OCI-LY1 (cell line): Measurements from ENCODE around the gene TNFSF13.

Source experiments
- H2AFZ ChIP-seq: fragments of 200-600 bp; sonication (generic), shearing (Covaris generic); 2 replicates; pipeline ENCODE4 v1.6.0; 2014; ENCODE audit warnings: antibody characterized with exemption, mild to moderate bottlenecking, low read length
- H3F3A ChIP-seq: fragments of 200-600 bp; sonication (generic), shearing (Covaris generic); 2 replicates; pipeline ENCODE4 v1.6.0; 2014; ENCODE audit warnings: mild to moderate bottlenecking, antibody characterized with exemption, low read length, moderate library complexity; ENCODE audit not compliant: insufficient read depth
- H3K27ac ChIP-seq: fragments of 200-600 bp; sonication (generic); 2 replicates; pipeline ENCODE4 v1.5.1; 2014; ENCODE audit warnings: low read length, mixed run types, mild to moderate bottlenecking, low read depth; ENCODE audit not compliant: poor library complexity, severe bottlenecking
- H3K27me3 ChIP-seq: fragments of 200-600 bp; sonication (generic); 2 replicates; pipeline ENCODE4 v1.6.0; 2014; ENCODE audit warnings: antibody characterized with exemption, mild to moderate bottlenecking, low read length, moderate library complexity; ENCODE audit not compliant: insufficient read depth
- H3K36me3 ChIP-seq: fragments of 200-600 bp; sonication (generic); 2 replicates; pipeline ENCODE4 v1.6.1; 2014; ENCODE audit warnings: mild to moderate bottlenecking, antibody characterized with exemption, low read length, moderate library complexity, mixed read lengths; ENCODE audit not compliant: insufficient read depth
- H3K4me1 ChIP-seq: fragments of 200-600 bp; sonication (generic); 2 replicates; pipeline ENCODE4 v1.5.1; 2014; ENCODE audit warnings: mild to moderate bottlenecking, low read length, moderate library complexity; ENCODE audit not compliant: insufficient read depth, severe bottlenecking
- H3K4me2 ChIP-seq: fragments of 200-600 bp; sonication (generic), shearing (Covaris generic); 2 replicates; pipeline ENCODE4 v1.6.1; 2014; ENCODE audit warnings: low read length
- H3K4me3 ChIP-seq: fragments of 200-600 bp; sonication (generic); 2 replicates; pipeline ENCODE4 v1.5.1; 2014; ENCODE audit warnings: low read length, low read depth, mild to moderate bottlenecking, mixed read lengths; ENCODE audit not compliant: poor library complexity, severe bottlenecking
- H3K79me2 ChIP-seq: fragments of 200-600 bp; shearing (Covaris generic); 2 replicates; pipeline ENCODE4 v1.6.1; 2016; ENCODE audit warnings: mixed run types, low read length, mixed read lengths; ENCODE audit not compliant: insufficient read depth
- H3K9ac ChIP-seq: fragments of 200-600 bp; sonication (generic), shearing (Covaris generic); 2 replicates; pipeline ENCODE4 v1.6.1; 2014; ENCODE audit warnings: mild to moderate bottlenecking, low read length, mixed read lengths
- H3K9me2 ChIP-seq: fragments of 200-600 bp; sonication (generic), shearing (Covaris generic); 2 replicates; pipeline ENCODE4 v1.6.1; 2014; ENCODE audit warnings: low read depth, mild to moderate bottlenecking, low read length, mixed read lengths
- H3K9me3 ChIP-seq: fragments of 200-600 bp; shearing (Covaris generic); 2 replicates; pipeline ENCODE4 v1.6.1; 2014; ENCODE audit warnings: low read length, mixed read lengths
- H4K20me1 ChIP-seq: fragments of 200-600 bp; sonication (generic), shearing (Covaris generic); 2 replicates; pipeline ENCODE4 v1.6.0; 2016; ENCODE audit warnings: mild to moderate bottlenecking, low read length; ENCODE audit not compliant: insufficient read depth
- CTCF ChIP-seq: fragments of 200-600 bp; sonication (generic), shearing (Covaris generic); IDR thresholded peaks from 2 replicates; pipeline ENCODE4 v1.5.1; 2017; ENCODE audit warnings: mild to moderate bottlenecking, antibody characterized with exemption, low read length, moderate library complexity, mixed read lengths
- EZH2 ChIP-seq: fragments of 200-600 bp; sonication (generic), shearing (Covaris generic); IDR thresholded peaks from 2 replicates; pipeline ENCODE4 v1.8.0; 2017; ENCODE audit warnings: borderline replicate concordance, mixed run types, mild to moderate bottlenecking, antibody characterized with exemption, low read length, moderate library complexity, mixed read lengths

TNFSF13 gene

GRCh38 chr17:7513850-7514419 lies 44.6 kb upstream of the TNFSF13 start:
- H3K4me2 ChIP-seq = no peak overlapping the region
- H3K9ac ChIP-seq = no peak overlapping the region
- H3K27ac ChIP-seq = no peak overlapping the region
- H4K20me1 ChIP-seq = no peaks in the 10 kb centered on the region
- H3K9me2 ChIP-seq = no peaks in the 10 kb centered on the region
- no peak for TF ChIP-seq CTCF
- TF ChIP-seq EZH2 = no peak
- no peak overlapping the region for H2AFZ ChIP-seq
- no peaks in the 10 kb centered on the region for H3K27me3 ChIP-seq
- no peak overlapping the region for H3K4me3 ChIP-seq
- H3F3A ChIP-seq = no peaks in the 10 kb centered on the region
- no peaks in the 10 kb centered on the region for H3K79me2 ChIP-seq
- peaks cover 49% of the 10 kb centered on the region for H3K36me3 ChIP-seq
- no peaks in the 10 kb centered on the region for H3K9me3 ChIP-seq
- H3K4me1 ChIP-seq = no peaks in the 10 kb centered on the region

GRCh38 chr17:7515911-7516610 lies 42.5 kb upstream of the TNFSF13 start:
- H3F3A ChIP-seq = no peaks in the 10 kb centered on the region
- no peak overlapping the region for H3K4me2 ChIP-seq
- no peaks in the 10 kb centered on the region for H3K9me3 ChIP-seq
- no peaks in the 10 kb centered on the region for H3K9me2 ChIP-seq
- H3K9ac ChIP-seq = no peak overlapping the region
- TF ChIP-seq EZH2 (no peak), CTCF (no peak)
- H3K79me2 ChIP-seq = no peaks in the 10 kb centered on the region
- H2AFZ ChIP-seq = no peak overlapping the region
- H3K27me3 ChIP-seq = no peaks in the 10 kb centered on the region
- no peaks in the 10 kb centered on the region for H4K20me1 ChIP-seq
- H3K4me1 ChIP-seq = no peaks in the 10 kb centered on the region
- H3K36me3 ChIP-seq = peaks cover 28% of the 10 kb centered on the region
- H3K27ac ChIP-seq = no peak overlapping the region
- no peak overlapping the region for H3K4me3 ChIP-seq

DNA sequence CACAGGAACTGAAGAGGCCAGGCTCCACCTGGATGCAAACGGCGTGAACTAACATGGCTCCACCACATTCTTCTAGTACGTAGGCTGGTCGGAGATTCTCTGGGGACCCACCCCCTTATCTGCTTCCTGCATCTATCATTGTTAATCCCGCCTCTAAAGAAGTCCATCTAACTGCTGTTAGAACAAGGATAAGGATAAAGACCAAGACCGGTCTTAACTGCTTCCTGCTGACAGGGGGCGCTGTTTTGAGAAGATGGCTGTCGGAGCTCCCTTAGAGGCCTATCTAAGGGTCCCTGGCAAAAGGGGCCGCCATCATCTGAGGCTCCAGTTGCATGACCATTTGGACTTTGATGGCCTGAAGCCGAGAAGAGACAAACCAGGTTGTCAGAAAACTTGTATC lies 35.5 kb upstream of the TNFSF13 start:
- no peak overlapping the region for H3K9ac ChIP-seq
- H2AFZ ChIP-seq = no peak overlapping the region
- TF ChIP-seq CTCF (peak; percentile 64), EZH2 (no peak)

More for the DNA sequence above, 35.5 kb upstream of the TNFSF13 start:
- Histone ChIP-seq H3K27ac (no peak overlapping the region), H3K9me3 (no peaks in the 10 kb centered on the region), H3K4me2 (no peak overlapping the region), H3K79me2 (no peaks in the 10 kb centered on the region), H3K27me3 (peaks cover 3% of the 10 kb centered on the region; the same call in 1 of the 2 replicates), H3K4me1 (no peaks in the 10 kb centered on the region), H4K20me1 (no peaks in the 10 kb centered on the region), H3K9me2 (no peaks in the 10 kb centered on the region), H3K36me3 (no peaks in the 10 kb centered on the region), H3K4me3 (no peak overlapping the region), H3F3A (no peaks in the 10 kb centered on the region)
